ENCODE results near the gene KLF18.
"Not testable (repeated sequence)": the region's sequence is repeated elsewhere in the genome, so short reads cannot be mapped to it uniquely, and the experiment has no call there.

KLF18 gene

GRCh38 chr1:44119525-44119924, 21.9 kb downstream of the KLF18 start:
- DNase-seq: no peak

GRCh38 chr1:44118682-44119081, 22.7 kb downstream of the KLF18 start, which contains the start of gene KLF17:
Gene KLF17 (plus strand): TSS chr1:44118821. CDS start chr1:44118908, 87 bp downstream.
- no peak for DNase-seq

GRCh38 chr1:44117272-44117671, 24.2 kb downstream of the KLF18 start:
- not testable (repeated sequence) for DNase-seq

- DNase-seq: no peak
These were observed 27.3 kb downstream of the KLF18 start for GRCh38 chr1:44114098-44114497.

GRCh38 chr1:44113095-44113609, 28.3 kb downstream of the KLF18 start:
- no peak for DNase-seq

- no peak for DNase-seq
These were observed 28.9 kb downstream of the KLF18 start for GRCh38 chr1:44112486-44112885.

GRCh38 chr1:44111861-44112260, 29.6 kb downstream of the KLF18 start:
- DNase-seq: no peak

GRCh38 chr1:44110916-44111315, 30.5 kb downstream of the KLF18 start:
- DNase-seq: no peak

GRCh38 chr1:44108971-44109370, 32.5 kb downstream of the KLF18 start:
- DNase-seq: no peak

- no peak for DNase-seq
These were observed 33.2 kb downstream of the KLF18 start for GRCh38 chr1:44108241-44108640.

- no peak for DNase-seq
These were observed 35.6 kb downstream of the KLF18 start for GRCh38 chr1:44105810-44106209.

GRCh38 chr1:44103270-44104131, 37.9 kb downstream of the KLF18 start:
- DNase-seq: no peak

- DNase-seq: no peak
These were observed 40.1 kb downstream of the KLF18 start for GRCh38 chr1:44101328-44101727.

- DNase-seq: no peak
These were observed 41.1 kb downstream of the KLF18 start for GRCh38 chr1:44100183-44100868.

- DNase-seq: no peak
These were observed 47.4 kb downstream of the KLF18 start for GRCh38 chr1:44094047-44094446.

GRCh38 chr1:44090429-44091252, 50.8 kb downstream of the KLF18 start:
- no peak for DNase-seq

- peak; percentile 30 for DNase-seq
These were observed 51.9 kb downstream of the KLF18 start for GRCh38 chr1:44089371-44090048.

All from NCI-H345 (cell line).